HG02852 (cell line): ENCODE data around the gene GLTP.
"Not testable (repeated sequence)": the region's sequence is repeated elsewhere in the genome, so short reads cannot be mapped to it uniquely, and the experiment has no call there.

Source experiments
- ATAC-seq: cut with Tn5 transposase; IDR thresholded peaks from one replicate; pipeline ENCODE4 v1.9.1; 2021; ENCODE audit warnings: mild to moderate bottlenecking, moderate library complexity; ENCODE audit not compliant: unreplicated experiment

The GLTP gene, protein sequence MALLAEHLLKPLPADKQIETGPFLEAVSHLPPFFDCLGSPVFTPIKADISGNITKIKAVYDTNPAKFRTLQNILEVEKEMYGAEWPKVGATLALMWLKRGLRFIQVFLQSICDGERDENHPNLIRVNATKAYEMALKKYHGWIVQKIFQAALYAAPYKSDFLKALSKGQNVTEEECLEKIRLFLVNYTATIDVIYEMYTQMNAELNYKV

DNA sequence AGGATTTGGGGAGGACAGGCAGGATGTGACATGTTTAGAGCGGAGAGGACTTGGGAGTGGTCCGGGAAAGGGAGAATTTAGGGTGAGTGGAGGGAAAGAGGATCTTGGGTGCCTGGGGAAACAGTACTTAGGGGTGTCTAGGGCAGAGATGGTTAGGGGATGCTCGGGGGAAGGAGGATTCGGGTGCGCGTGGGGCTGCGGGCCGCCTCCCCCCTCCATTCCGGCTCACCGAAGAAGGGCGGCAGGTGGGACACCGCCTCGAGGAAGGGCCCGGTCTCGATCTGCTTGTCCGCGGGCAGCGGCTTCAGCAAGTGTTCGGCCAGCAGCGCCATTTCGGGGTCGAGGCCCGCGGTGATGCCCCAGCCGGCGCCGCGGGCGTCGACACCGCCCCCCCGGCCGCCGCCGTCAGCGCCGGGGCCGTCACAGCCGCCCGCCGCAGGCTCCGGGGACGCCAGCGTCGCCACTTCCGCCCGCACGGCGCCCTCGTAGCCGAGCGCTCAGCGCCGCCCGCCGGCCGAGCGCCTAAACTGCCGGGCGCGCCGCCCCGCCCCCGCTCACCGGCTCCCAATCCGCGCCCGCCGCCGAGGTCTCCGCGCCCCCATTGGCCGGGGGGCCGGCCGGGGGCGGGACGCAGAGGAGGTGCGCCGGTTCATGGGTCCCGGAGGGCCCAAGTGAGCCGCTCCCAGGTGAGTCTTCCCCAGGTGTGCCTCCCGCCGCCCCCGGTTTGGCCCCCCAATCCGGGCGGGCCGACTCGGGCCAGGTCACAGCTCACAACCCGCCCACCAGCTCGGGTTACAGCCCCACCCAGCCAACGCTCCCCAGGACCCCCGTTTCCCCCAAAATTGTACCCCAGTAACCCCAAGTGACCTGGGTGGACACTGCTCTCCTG, at the start of gene GLTP:
Gene GLTP, minus strand, starts transcription at position 499 of the 889 bp plus-strand sequence. Its CDS starts 167 bp downstream, at position 332.
- peak; percentile 90 for ATAC-seq

DNA sequence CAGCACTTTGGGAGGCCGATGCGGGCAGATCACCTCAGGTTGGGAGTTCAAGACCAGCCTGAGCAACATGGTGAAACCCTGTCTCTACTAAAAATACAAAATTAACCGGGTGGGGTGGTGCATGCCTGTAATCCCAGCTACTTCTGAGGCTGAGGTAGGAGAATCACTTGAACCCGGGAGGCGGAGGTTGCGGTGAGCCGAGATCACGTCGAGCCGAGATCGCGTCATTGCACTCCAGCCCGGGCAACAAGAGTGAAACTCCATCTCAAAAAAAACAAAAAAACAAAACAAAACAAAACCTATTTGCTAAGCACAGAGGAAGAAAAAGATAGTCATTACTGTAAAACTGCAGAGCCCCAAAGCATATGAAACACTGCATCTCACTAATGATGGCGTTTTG, 49.0 kb upstream of the GLTP start:
- ATAC-seq, result not testable (repeated sequence)

DNA sequence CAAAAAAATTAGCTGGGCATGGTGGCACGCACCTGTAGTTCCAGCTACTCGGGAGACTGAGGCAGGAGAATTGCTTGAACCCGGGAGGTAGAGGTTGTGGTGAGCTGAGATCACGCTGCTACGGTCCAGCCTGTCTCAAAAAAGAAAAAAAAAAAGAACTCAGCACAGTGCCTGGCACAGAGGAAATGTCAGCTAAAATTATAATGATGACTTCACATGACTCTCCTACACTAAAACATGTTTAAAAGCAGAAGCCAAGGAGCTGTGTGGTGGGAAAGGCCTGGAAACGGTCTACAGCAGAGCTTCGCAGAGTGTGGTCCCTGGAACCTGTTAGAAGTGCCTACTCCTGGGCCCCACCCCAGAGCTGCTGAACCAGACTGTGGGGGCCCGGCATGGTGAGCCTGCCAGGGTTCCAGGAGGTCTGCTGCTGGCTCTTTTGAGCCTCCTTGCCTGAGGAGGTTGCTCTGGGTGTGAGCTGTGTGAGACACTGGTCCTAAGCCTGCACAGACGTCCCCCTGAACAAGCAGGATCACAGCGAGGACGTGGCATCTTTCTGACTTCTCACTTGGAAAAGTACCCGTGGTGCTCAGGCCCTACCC, 47.8 kb upstream of the GLTP start:
- no peak for ATAC-seq

DNA sequence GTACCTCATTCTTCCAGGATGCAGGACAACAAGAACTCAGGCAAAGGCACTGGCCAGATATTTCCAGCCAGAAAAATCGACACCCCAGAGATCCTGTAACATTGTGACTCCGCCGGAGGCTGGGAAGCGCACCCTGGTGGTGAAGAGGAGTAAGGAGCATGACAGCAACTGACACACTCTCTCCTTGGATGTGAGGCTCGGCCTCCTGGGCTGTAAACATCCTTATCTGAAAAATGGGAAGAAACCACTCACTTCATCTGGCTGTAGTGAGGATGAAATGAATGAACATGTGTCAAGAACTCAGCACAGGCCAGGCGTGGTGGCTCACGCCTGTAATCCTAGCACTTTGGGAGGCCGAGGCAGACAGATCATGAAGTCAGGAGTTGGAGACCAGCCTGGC, 47.3 kb upstream of the GLTP start:
- no peak for ATAC-seq

DNA sequence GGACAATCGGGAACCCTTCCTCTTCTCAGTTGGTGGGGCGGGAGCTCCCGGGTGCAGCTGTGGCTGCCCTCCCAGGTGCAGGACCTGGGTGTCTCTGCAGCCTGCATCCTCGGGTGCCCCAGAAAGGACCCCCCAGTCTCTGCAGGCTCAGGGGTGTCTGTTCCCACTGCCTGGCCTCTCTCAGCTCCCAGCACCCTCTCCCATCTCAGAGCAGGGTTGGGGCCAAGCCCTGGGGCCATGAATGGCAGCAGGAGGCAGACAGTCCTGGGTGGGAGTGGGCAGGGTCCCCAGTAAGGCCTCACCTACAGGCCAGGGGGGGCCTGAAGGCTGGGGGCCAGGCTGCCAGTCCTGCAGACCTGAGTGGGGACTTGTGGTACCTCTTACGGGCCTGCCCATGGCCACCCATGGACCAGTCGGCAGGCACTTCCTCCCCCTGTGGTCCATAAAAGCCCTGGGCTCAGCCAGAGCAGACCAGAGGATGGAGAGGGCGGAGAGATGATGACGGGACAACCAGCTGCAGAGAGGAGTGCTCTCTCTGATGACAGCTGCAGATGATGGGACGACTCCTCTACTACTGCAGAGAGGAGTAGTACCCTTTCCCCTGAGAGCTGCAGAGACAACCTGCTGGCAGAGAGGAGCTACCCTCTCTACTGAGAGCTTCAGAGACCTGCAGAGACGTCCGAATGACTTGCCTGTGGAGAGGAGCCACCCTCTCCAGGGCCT, 46.3 kb upstream of the GLTP start:
- ATAC-seq, result no peak

DNA sequence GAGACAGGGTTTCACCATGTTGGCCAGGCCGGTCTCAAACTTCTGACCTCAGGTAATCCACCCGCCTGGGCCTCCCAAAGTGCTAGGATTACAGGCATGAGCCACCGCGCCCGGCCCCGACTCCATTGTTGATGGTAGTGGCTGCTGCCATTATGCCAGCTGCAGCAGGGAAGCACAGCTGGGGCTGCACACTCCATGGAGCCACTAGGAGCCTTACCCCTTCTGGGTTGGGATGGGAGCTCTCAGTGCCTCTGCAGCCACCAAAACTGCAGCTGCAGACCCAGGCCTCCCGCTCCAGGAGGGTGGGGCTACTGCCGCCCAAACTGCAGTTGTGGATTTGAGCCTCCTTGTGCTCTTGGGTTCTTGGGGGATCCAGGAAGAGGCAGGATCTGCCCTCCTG, 45.7 kb upstream of the GLTP start:
- no peak for ATAC-seq

DNA sequence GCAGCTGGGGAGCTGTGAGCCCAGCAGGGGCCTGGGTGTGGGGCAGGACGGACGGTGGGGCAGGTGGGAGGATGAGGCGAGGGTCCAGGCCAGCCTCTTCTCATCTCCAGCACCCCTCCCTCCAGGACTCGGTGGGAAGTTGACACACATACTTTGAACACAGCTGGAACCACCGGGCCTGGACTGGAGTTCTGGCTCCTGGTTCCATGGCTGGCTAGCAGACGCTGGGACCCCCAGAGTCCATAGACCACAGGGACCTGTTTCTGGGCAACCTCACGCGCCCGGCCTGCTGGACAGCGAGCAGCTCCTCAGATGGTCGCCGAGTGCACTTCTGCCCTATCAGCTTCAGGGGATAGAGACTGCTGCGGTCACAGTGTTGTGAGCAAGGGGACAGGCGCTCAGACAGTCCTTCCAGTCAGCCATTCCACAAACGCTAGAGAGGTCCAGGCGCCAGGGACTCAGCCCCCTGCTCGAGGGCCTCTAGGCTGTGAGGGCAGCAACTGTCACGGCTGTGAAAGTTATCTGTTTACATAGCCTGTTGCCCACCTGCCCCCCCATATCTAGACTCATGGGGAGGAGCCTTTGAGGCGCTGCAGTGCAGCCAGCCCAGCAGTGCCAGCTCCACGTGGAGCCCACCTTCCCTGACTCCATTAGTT, 45.0 kb upstream of the GLTP start:
- no peak for ATAC-seq

DNA sequence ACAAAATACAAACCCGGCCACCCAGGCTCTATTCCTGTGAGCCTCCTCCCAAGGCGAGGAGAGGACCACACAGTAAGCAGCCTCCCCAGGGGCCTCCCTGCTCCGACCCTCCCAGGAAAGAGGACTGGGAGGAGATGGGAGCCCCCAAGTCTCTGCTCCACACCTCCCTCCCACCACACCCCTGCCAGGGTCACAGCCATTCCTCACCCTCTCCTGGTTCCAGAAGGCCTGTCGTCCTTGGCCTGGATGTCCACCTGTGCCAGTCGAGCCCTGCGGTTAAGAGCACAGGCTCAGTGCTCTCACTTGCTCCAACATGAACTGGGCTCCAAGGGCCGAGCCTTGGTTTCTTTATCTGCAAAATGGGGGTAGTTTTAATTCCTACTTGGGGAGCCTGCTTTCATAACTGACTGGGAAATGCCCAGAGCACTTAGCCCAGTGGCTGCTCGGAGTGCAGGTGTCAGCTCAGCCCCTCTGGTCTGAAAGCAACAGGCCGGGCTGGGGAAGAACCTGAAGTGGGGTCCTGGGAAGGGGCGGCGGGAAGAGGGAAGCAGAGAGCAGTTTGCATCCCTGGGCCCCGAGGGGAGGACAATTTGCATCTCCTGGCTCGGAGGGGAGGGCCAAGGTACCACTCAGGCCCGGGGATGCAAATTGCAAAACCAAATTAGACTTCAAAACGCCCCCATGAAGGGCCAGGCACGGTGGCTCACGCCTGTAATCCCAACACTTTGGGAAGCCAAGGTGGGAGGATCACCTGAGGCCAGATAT, 43.3 kb upstream of the GLTP start:
- no peak for ATAC-seq

DNA sequence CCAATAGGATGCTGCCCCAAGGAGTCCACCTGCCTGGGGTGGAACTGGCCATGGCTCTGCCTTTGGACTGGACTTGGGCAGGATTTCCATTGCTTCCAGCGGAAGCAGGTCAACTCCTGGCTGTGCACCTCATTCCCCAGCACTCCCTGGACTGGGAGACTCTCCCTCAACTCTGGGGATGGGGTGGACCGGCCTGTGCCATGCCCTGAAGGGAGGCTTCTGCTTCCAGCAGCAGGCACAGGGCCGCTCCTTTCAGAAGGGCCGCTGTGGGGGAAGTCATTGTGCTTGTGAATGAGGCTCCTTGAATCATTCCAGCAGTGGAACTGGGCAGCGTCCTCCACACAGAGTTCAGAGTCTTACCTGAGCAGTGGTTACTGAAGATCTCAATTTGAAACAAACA, 42.7 kb upstream of the GLTP start:
- no peak for ATAC-seq

DNA sequence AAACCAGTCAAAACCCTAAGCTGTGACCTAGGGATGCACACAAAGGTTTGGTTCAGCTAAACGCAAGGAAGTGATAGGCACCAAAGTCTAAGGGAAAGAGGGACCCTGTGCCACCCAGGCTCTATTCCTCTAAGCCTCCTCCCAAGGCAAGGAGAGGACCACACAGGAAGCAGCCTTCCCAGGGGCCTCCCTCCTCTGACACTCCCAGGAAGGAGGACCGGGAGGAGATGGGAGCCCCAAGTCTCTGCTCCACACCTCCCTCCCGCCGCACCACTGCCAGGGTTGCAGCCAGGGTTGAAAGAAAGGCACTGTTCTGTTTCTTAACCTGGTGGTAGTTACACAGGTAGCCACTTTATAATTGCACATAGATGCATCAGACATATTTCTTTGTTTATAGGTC, 41.6 kb upstream of the GLTP start:
- ATAC-seq, result no peak

DNA sequence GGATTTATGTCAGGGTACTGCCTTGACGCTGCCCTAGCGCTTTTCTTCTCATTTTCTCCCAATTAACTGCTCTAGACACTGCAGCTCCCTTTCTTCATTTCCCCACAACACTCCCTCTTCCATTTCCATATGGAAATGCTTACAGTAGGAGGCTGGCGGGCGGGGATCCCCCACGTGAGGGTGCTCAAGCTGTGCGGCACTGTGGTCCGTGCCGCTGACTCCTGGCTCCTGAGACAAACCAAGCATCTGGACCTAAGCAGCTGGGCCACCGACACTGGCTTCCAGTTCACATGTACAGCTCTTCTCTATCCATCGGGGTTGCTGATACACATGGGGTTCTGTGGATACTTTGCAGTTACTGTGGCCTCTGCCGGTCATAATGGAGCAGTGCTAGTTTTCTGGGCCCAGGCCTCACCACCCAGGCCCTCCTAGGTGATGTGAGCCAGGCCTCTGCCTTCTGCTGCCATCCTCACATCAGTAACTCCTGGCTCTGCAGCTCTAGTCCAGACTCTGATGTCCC, 40.0 kb upstream of the GLTP start:
- no peak for ATAC-seq

DNA sequence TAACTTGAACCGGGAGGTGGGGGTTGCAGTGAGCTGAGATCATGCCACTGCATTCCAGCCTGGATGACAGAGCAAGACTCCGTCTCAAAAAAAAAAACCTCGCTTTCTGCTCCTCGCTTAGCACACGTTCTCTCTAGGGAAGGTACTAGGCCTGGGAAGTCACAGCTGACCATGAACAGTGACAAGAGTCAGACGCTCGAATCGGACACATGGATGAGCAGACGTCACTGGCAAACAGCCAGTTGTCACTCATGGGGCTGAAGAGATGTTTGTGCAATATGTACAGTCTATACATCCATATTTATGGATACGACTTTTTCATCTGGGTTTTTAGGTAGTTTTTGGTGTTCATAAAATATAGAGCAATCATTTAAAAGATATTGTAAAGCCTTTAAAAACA, 39.1 kb upstream of the GLTP start:
- ATAC-seq, result no peak

DNA sequence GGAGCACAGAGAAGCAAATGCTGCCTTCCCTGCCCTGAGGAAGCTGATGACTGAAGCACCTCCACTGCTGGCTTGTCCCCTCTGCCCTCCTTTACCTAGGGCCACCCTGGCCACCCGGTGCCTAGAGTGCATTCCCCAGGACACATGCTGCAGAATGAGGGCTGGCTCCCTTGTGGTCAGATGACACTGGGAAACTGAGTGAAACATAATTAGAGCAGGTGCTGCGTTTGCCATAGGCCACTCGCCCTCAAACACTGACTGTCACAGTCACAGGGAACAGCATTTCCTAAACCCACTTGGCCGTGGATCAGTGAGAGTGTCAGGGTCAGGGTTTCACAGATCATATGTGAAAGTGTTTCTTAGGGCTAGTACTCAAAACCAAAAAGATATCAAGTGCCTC, 35.7 kb upstream of the GLTP start:
- no peak for ATAC-seq

DNA sequence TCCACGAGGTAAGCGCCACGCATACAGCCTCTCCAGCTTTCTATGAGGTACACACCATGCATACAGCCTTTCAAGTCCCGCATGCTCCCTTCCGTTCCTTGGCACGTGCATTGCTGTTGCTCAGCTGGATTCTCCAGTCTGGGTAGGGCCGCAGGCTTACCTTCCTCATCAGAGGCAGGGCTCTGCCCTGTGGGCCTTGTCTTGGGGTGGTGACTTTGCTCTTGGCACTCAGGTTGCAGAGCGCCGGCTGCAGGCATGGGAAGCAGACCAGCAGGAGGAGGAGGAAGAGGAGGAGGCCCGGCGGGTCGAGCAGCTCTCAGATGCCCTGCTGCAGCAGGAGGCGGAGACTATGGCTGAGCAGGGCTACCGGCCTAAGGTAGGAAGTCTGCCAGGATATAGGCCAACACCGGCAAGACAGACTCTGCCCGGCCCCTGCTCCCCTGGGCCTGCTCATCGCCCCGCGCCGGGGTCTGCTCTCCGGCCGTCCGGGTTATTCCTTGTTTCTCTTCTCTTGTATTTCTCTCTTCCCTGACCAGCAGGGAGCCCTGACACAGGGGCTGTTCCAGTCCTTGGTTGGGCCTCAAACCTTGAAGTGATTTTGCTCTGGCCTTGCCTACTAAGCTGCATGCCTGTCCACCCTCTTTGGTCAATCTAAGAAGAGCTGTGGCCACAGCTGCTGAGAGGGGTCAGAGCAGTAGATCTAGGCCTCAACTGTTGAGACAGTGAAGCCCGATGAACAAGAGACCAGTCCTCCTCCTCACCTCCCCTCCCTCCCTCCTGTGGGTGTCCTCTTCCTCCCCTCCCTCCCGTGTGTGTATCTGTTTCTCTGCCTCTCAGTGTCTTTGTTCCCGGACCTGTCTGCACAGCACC, 35.1 kb upstream of the GLTP start:
- no peak for ATAC-seq

DNA sequence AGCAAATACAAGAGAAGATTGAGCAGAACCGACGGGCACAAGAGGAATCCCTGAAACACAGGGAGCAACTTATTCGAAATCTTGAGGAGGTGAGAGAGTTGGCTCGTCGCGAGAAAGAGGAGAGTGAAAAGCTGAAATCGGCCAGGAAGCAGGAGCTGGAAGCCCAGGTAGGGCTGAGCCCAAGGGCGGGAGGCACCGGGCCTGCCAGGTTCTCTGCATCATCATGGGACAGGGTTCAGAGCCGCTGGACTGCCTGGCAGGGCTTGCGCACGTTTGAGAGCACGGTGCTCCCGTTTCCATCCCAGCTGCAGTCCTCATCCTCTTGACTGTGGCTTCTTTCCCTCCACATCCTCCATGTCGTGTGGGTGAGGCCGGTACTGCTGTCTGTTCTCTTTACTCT, 34.1 kb upstream of the GLTP start:
- ATAC-seq, result no peak

DNA sequence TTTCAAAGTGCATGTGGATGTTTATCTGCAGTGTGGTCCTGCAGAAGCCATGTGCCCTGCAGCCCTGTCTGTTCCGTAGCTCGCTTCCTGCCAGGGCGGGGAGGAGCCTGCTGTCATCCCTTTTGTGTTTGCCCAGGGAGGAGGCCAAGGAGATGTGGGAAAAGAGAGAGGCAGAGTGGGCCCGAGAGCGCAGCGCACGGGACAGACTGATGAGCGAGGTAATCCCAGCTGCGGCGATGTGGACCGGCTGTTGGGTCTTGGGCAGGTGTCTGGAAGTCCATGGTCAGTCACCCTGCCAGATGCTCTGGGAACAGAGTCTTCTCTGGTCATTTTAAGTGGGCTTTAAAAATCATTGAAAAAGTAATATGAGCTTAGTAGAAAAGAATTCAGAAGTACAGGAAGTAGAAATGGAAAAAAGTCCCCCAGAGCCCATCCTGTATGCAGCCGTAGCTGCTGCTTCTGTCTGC, 32.5 kb upstream of the GLTP start:
- no peak for ATAC-seq

DNA sequence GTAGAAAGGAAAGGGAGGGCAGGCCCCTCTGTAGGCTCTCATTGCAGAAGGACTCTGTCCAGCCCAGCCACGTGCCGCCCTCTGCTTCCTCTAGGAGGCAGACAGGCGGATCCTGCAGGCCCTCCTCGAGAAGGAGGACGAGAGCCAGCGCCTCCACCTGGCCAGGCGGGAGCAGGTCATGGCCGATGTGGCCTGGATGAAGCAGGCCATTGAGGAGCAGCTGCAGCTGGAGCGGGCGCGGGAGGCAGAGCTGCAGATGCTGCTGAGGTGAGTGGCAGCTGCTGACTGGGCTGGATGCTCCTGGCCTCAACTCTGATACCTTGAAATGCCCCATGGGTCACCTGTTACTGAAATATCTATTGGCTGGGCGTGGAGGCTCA, 30.6 kb upstream of the GLTP start:
- ATAC-seq, result no peak

DNA sequence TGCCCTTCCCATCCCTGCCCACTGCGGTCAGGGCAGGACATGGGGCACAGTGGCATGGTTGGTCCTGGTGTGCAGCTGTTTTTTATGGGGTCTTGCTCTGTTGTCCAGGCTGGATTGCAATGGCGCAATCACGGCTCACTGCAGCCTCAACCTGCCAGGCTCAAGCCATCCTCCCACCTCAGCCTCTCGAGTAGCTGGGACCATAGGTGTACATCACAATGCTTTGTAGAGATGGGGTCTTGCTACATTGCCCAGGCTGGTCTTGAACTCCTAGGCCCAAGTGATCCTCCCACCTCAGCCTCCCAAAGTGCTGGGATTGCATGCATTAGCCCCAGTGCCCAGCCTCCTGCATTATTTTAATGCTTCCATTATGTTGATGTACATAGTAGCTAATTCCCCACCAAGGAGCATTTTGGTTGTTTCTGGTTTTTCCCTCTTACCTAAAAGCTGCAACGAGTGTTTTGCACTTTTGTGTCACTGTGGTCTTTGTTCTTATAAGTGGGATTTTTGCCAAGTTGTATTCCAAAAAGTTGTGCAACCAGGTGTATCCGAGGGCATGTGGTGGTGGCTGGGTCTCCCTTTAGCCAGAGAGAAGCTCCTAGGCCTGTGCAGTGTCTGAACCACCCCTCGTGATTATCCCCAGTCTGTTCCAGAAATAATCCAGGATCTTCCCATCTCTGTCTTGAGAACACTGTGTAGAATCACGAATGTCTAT, 30.1 kb upstream of the GLTP start:
- no peak for ATAC-seq
